IMR-90 (cell line): ENCODE results near the gene P2RY2. TPM values are rescaled to one million over a fixed set of nuclear protein-coding genes. Genes with fewer than 3 reads are reported as not detected.

ENCODE experiments used
- ATAC-seq: fragments of 200-7000 bp; cut with Tn5 transposase; 2 replicates; pipeline ENCODE4 v1.9.1; 2020; ENCODE audit warnings: low read depth, mild to moderate bottlenecking, moderate library complexity
- BruUV-seq: library from RNA; stranded (reverse); fragments of 400-500 nt; replicated peaks from 2 replicates; lab custom pipeline; 2021; lab: Mats Ljungman, UMichigan
- CTCF ChIA-PET: fragments of 300-600 bp; formaldehyde crosslinking; extraction: SDS; loops from one replicate; lab custom pipeline; 2021; ENCODE audit warnings: antibody characterized with exemption; lab: Yijun Ruan, JAX
- POLR2A ChIA-PET: fragments of 300-600 bp; sonication (Branson Sonifier 250); formaldehyde crosslinking; loops from one replicate; lab custom pipeline; 2022; ENCODE audit warnings: antibody characterized with exemption; ENCODE audit not compliant: unreplicated experiment; lab: Charles Lee
- DNase-seq: peaks from one replicate; pipeline ENCODE4 v3.0.0; 2013
- H2AFZ ChIP-seq: replicated peaks from 2 replicates; pipeline ENCODE3; 2013; ENCODE audit warnings: low read length, mild to moderate bottlenecking; ENCODE audit not compliant: poor library complexity
- H2AK5ac ChIP-seq: 2 replicates; pipeline ENCODE4 v1.6.1; 2013; ENCODE audit warnings: low read depth, low read length, inconsistent platforms
- H2AK9ac ChIP-seq: replicated peaks from 2 replicates; pipeline ENCODE3; 2013; ENCODE audit warnings: mild to moderate bottlenecking, low read depth, low read length, moderate library complexity; ENCODE audit not compliant: poor library complexity
- H2BK120ac ChIP-seq: 2 replicates; pipeline ENCODE4 v1.6.1; 2013; ENCODE audit warnings: low read depth, low read length, inconsistent platforms
- H2BK15ac ChIP-seq: 3 replicates; pipeline ENCODE4 v1.6.1; 2013; ENCODE audit warnings: low read depth, low read length, inconsistent platforms
- H2BK20ac ChIP-seq: 2 replicates; pipeline ENCODE4 v1.6.1; 2013; ENCODE audit warnings: low read depth, mild to moderate bottlenecking, inconsistent platforms, low read length, moderate library complexity
- H2BK5ac ChIP-seq: 2 replicates; pipeline ENCODE4 v1.6.1; 2013; ENCODE audit warnings: mild to moderate bottlenecking, low read depth, low read length, inconsistent platforms; ENCODE audit not compliant: poor library complexity, severe bottlenecking
- H3K14ac ChIP-seq: replicated peaks from 2 replicates; pipeline ENCODE4 v1.6.1; 2013; ENCODE audit warnings: low read depth, low read length, inconsistent platforms
- H3K18ac ChIP-seq: 2 replicates; pipeline ENCODE4 v1.6.1; 2013; ENCODE audit warnings: low read depth, low read length, control low read depth
- H3K23ac ChIP-seq: 2 replicates; pipeline ENCODE4 v1.6.1; 2013; ENCODE audit warnings: low read depth, low read length, inconsistent platforms
- H3K27ac ChIP-seq: 2 replicates; pipeline ENCODE4 v1.5.1; 2013; ENCODE audit warnings: mild to moderate bottlenecking, control low read depth, low read length; ENCODE audit not compliant: insufficient read depth
- H3K27me3 ChIP-seq: 2 replicates; pipeline ENCODE4 v1.6.1; 2013; ENCODE audit warnings: low read length; ENCODE audit not compliant: control insufficient read depth, insufficient read depth
- H3K36me3 ChIP-seq: 2 replicates; pipeline ENCODE4 v1.6.1; 2013; ENCODE audit warnings: low read length, mixed read lengths; ENCODE audit not compliant: control insufficient read depth, insufficient read depth
- H3K4ac ChIP-seq: 2 replicates; pipeline ENCODE4 v1.6.1; 2013; ENCODE audit warnings: low read depth, low read length, inconsistent platforms
- H3K4me1 ChIP-seq: 2 replicates; pipeline ENCODE4 v1.6.1; 2013; ENCODE audit warnings: low read length, mixed read lengths; ENCODE audit not compliant: control insufficient read depth, insufficient read depth
- H3K4me2 ChIP-seq: 2 replicates; pipeline ENCODE4 v1.6.1; 2013; ENCODE audit warnings: low read depth, mild to moderate bottlenecking, control low read depth, low read length, moderate library complexity
- H3K4me3 ChIP-seq: 2 replicates; pipeline ENCODE4 v1.5.1; 2013; ENCODE audit warnings: low read depth, mild to moderate bottlenecking, control low read depth, low read length, moderate library complexity; ENCODE audit not compliant: insufficient read depth
- H3K56ac ChIP-seq: 2 replicates; pipeline ENCODE4 v1.6.1; 2013; ENCODE audit warnings: low read length, inconsistent platforms; ENCODE audit not compliant: insufficient read depth; ENCODE audit errors: extremely low read depth
- H3K79me1 ChIP-seq, 2 experiments: 2 replicates each; pipeline ENCODE4 v1.6.1; 2013; ENCODE audit warnings: low read length in 2 of 2, inconsistent platforms in 1 of 2, low read depth in 1 of 2
- H3K9ac ChIP-seq: 2 replicates; pipeline ENCODE4 v1.6.1; 2013; ENCODE audit warnings: low read depth, low read length, control low read depth
- H3K9me1 ChIP-seq: 2 replicates; pipeline ENCODE4 v1.6.1; 2013; ENCODE audit warnings: low read length, inconsistent platforms; ENCODE audit not compliant: insufficient read depth
- H3K9me3 ChIP-seq: 2 replicates; pipeline ENCODE4 v1.6.1; 2013; ENCODE audit warnings: low read length; ENCODE audit not compliant: control insufficient read depth, insufficient read depth
- H4K20me1 ChIP-seq: 2 replicates; pipeline ENCODE4 v1.6.1; 2013; ENCODE audit warnings: low read length, inconsistent platforms; ENCODE audit not compliant: insufficient read depth
- H4K5ac ChIP-seq: 2 replicates; pipeline ENCODE4 v1.6.1; 2013; ENCODE audit warnings: mild to moderate bottlenecking, low read depth, low read length, control low read depth
- H4K8ac ChIP-seq, 2 experiments: 2 replicates each; pipeline ENCODE4 v1.6.1; 2013; ENCODE audit warnings: low read depth in 2 of 2, low read length in 2 of 2, control low read depth in 1 of 2, inconsistent platforms in 1 of 2
- H4K91ac ChIP-seq: 2 replicates; pipeline ENCODE4 v1.6.1; 2013; ENCODE audit warnings: low read depth, low read length, inconsistent platforms; ENCODE audit not compliant: insufficient read depth
- BHLHE40 ChIP-seq: fragments of 150-350 bp; IDR thresholded peaks from 2 replicates; pipeline ENCODE4 v1.6.1; 2016; ENCODE audit warnings: mild to moderate bottlenecking, low read depth, low read length
- CEBPB ChIP-seq: IDR thresholded peaks from 2 replicates; pipeline ENCODE4 v1.6.1; 2012; ENCODE audit warnings: low read depth, low read length, improper control_type of control experiment
- CHD1 ChIP-seq: IDR thresholded peaks from 2 replicates; pipeline ENCODE4 v1.6.1; 2012; ENCODE audit warnings: low read depth, low read length, improper control_type of control experiment
- CTCF ChIP-seq: conservative IDR thresholded peaks from 2 replicates; pipeline ENCODE4 v1.5.1; 2012; ENCODE audit warnings: mild to moderate bottlenecking, low read depth, low read length, improper control_type of control experiment
- ELK1 ChIP-seq: fragments of 150-350 bp; IDR thresholded peaks from 2 replicates; pipeline ENCODE4 v1.6.1; 2016; ENCODE audit warnings: low read depth, mild to moderate bottlenecking, low read length, moderate library complexity, borderline replicate concordance
- FOS ChIP-seq: fragments of 150-350 bp; IDR thresholded peaks from 2 replicates; pipeline ENCODE4 v1.6.1; 2016; ENCODE audit warnings: low read depth, low read length
- MAFK ChIP-seq: IDR thresholded peaks from 2 replicates; pipeline ENCODE4 v1.6.1; 2012; ENCODE audit warnings: low read depth, low read length, improper control_type of control experiment
- MXI1 ChIP-seq: IDR thresholded peaks from 2 replicates; pipeline ENCODE4 v1.6.1; 2012; ENCODE audit warnings: low read depth, mild to moderate bottlenecking, low read length, moderate library complexity, borderline replicate concordance
- NFE2L2 ChIP-seq: fragments of 150-350 bp; IDR thresholded peaks from 2 replicates; pipeline ENCODE4 v1.6.1; 2016; ENCODE audit warnings: low read depth, mild to moderate bottlenecking, low read length
- POLR2A ChIP-seq: IDR thresholded peaks from 2 replicates; pipeline ENCODE4 v1.6.1; 2012; ENCODE audit warnings: mild to moderate bottlenecking, low read depth, low read length
- RAD21 ChIP-seq: IDR thresholded peaks from 2 replicates; pipeline ENCODE4 v1.6.1; 2012; ENCODE audit warnings: low read length, improper control_type of control experiment
- RCOR1 ChIP-seq: IDR thresholded peaks from 2 replicates; pipeline ENCODE4 v1.6.1; 2012; ENCODE audit warnings: mild to moderate bottlenecking, low read length, improper control_type of control experiment; ENCODE audit not compliant: insufficient replicate concordance
- RFX5 ChIP-seq: IDR thresholded peaks from 2 replicates; pipeline ENCODE4 v1.8.0; 2012; ENCODE audit warnings: low read depth, mild to moderate bottlenecking, low read length, moderate library complexity
- SMC3 ChIP-seq: fragments of 150-350 bp; IDR thresholded peaks from 2 replicates; pipeline ENCODE4 v1.6.1; 2016; ENCODE audit warnings: low read depth, mild to moderate bottlenecking, antibody characterized with exemption, low read length, moderate library complexity
- USF2 ChIP-seq: fragments of 150-350 bp; IDR thresholded peaks from 2 replicates; pipeline ENCODE4 v1.6.1; 2017; ENCODE audit warnings: mild to moderate bottlenecking, antibody characterized with exemption, low read length, low read depth
- WGBS, 2 experiments: methylation state at CpG; one replicate each; pipeline versions ENCODE4 v1.1.5 to v1.1.7; 2013; ENCODE audit warnings: missing lambda C conversion rate in 2 of 2; ENCODE audit not compliant: insufficient read length in 1 of 2; ENCODE audit errors: extremely low coverage in 2 of 2; 5-methylcytosine and 5-hydroxymethylcytosine counted together
- dilution Hi-C: fragments of 300-500 bp; cut with HindIII; formaldehyde crosslinking; loops from one replicate; pipeline ENCODE4 v1.14.3; 2018; ENCODE audit warnings: low sequenced_read_pairs; ENCODE audit not compliant: unreplicated experiment
- in situ Hi-C: fragments of 300-500 bp; cut with MboI; formaldehyde crosslinking; loops from 3 replicates; pipeline ENCODE4 v1.14.3; 2019; ENCODE audit warnings: low sequenced_read_pairs, inconsistent platforms, mixed read lengths
- intact Hi-C: fragments of 100-400 bp; cut with micrococcal nuclease; formaldehyde crosslinking; loops from 2 replicates; pipeline ENCODE4 v1.10.0; 2022
- polyA plus RNA-seq, 3 experiments: library from polyadenylated mRNA; depleted of rRNA; stranded (reverse); fragments of >200 nt; gene quantifications; 2 replicates each; pipeline ENCODE4 v1.2.3, GENCODE V29; 2012; ENCODE audit warnings: low replicate concordance in 1 of 3
- total RNA-seq: library from RNA; depleted of rRNA; stranded (reverse); fragments of >200 nt; gene quantifications from 2 replicates; pipeline ENCODE4 v1.2.3, GENCODE V29; 2012

P2RY2 gene
- total and polyA plus RNA-seq, 2 of the 4 experiments (the other 2 are of a cell fraction), result not detected

DNA sequence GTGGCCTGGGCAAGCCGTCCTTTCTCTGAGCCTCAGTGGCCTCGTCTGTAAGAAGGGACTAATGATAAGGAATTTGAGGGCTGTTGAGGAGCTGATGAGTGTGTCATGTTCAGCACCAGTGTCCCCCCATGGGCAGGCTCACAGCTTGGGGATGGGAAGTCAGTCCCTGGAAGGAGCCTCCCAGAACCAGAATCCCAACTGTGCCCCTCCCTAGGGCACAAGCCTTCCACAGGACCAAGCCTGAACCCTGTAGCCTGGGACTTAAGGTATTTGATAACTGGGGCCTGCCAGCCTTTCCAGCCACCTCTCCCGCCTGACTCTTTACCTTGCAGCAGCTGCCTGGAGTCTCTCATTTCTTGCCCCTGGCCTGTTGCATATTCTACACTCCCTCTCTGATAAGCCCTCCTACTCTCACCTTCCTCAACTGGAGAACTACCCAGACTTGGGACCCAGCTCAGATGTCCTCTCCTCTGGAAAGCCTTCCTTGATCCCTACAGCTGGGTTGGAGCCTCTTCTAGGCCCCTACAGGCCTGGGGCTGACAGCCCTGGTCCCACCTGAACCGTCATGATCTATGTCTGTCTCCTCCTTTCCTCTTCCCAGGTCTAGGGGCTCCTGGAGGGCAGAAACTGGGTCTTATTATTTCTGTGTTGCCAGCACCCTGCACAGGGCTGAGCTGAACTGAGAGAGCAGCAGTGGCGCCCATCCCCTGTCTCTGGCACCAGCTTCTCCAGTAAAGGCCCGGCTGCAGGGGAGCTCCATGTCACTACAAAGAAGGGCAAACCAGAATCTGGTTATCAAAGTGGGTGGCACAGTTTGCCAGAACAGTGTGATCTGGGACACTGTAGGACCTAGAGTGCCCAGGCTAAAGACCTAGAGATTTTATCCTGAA, 1.6 kb downstream of the P2RY2 start:
- 100% methylated on average over 2 of the region's 6 CpGs; no CpG with 5 or more reads in 1 of the 2 experiments for WGBS, 2 experiments
- BruUV-seq, result no TSS peak
- intact Hi-C loops (no loop called here), dilution Hi-C loops (no loop called here), in situ Hi-C loops (no loop called here)
- Histone ChIP-seq H3K18ac (no peak overlapping the region), H3K9me3 (no peaks in the 10 kb centered on the region), H3K27me3 (peaks cover 66% of the 10 kb centered on the region), H3K4ac (no peak overlapping the region), H2BK5ac (no peak overlapping the region), H4K20me1 (no peaks in the 10 kb centered on the region), H3K23ac (no peak overlapping the region), H3K27ac (no peak overlapping the region), H3K4me1 (no peaks in the 10 kb centered on the region; the same call in 1 of the 2 replicates), H3K4me2 (no peak overlapping the region), H2BK20ac (no peak overlapping the region), H2AK9ac (no peak overlapping the region), H2BK15ac (no peak overlapping the region), H3K79me1 (no peaks in the 10 kb centered on the region), H3K14ac (no peak overlapping the region), H2BK120ac (no peak overlapping the region), H4K5ac (no peak overlapping the region), H3K9ac (no peak overlapping the region), H4K91ac (no peak overlapping the region), H2AFZ (no peak overlapping the region), H3K4me3 (no peak overlapping the region), H3K9me1 (no peaks in the 10 kb centered on the region; the same call in 1 of the 2 replicates), H4K8ac (no peak overlapping the region), H3K36me3 (no peaks in the 10 kb centered on the region), H2AK5ac (no peak overlapping the region), H3K56ac (no peak overlapping the region)
- ChIA-PET POLR2A (no interaction called here), CTCF (interaction anchor here (1.5 kb wide), 1 partner anchor 14 kb away, joined by 4 read pairs; no protein-coding TSS in a partner anchor)
- ATAC-seq (no peak), DNase-seq (no peak)
- TF ChIP-seq CTCF, result no peak
- TF ChIP-seq RCOR1, result no peak
- no peak for TF ChIP-seq RFX5
- no peak for TF ChIP-seq ELK1
- TF ChIP-seq POLR2A, result no peak
- TF ChIP-seq RAD21, result no peak
- TF ChIP-seq NFE2L2, result no peak
- no peak for TF ChIP-seq SMC3
- no peak for TF ChIP-seq FOS
- TF ChIP-seq MXI1, result no peak
- no peak for TF ChIP-seq CEBPB
- no peak for TF ChIP-seq USF2
- no peak for TF ChIP-seq CHD1
- no peak for TF ChIP-seq BHLHE40
- TF ChIP-seq MAFK, result no peak
